HG03457 (cell line): ENCODE data around the gene ZSCAN4.

Source experiments
- ATAC-seq: cut with Tn5 transposase; IDR thresholded peaks from one replicate; pipeline ENCODE4 v1.9.1; 2021; ENCODE audit warnings: moderate number of reproducible peaks; ENCODE audit not compliant: unreplicated experiment

Gene ZSCAN4

DNA sequence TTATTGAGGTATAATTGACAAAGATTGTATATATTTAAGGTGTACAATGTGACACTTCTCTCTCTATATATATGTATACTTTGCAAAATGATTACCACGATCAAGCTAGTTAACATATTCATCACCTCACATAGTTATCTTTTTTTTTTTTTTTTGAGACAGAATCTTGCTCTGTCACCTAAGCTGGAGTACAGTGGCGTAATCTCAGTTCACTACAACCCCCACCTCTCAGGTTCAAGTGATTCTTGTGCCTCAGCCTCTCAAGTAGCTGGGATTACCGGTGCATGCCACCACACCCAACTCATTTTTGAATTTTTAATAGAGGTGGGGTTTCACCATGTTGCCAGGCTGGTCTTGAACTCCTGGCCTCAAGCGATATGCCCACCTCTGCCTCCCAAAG lies 3.7 kb downstream of the ZSCAN4 start:
- ATAC-seq: no peak

DNA sequence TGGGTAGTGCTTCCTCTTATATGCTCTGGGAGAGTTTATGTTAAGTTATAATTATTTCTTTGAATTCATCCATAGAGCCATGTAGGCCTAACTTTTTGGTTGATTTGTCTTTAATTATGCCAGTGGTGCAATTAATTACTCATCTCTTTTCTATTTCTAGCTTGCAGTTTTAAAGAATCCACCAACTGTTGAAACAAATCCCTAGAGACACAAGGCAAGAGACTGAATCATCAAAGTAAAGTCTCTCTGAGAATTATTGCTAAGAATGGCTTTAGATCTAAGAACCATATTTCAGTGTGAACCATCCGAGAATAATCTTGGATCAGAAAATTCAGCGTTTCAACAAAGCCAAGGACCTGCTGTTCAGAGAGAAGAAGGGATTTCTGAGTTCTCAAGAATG lies 7.1 kb downstream of the ZSCAN4 start:
- no peak for ATAC-seq

DNA sequence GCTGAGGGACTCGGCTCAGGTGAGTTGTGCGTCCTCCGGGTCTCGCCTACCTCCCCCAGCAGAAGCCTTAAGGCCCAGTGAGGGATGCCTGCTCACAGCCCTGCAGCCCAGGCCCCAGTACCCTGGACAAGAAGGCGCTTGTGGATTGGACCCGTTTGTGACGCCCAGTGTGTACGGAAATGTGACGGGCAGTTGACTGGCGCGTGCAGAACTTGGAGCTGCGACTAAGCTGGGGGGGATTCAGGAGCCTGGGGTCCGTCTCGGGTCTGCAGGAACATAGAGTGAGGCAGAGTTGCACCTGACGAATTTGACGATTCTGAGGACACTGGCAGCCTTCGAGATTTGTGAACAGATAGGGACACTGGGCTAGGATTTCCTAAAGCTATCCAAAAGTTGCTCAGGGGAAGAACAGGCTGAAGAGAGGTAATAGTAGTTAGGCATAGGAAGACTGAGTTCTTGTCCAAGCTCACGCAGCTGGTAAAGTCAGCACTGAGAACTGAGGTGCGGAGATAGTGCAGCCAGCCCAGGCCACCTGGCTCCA lies 13.6 kb downstream of the ZSCAN4 start:
- no peak for ATAC-seq

DNA sequence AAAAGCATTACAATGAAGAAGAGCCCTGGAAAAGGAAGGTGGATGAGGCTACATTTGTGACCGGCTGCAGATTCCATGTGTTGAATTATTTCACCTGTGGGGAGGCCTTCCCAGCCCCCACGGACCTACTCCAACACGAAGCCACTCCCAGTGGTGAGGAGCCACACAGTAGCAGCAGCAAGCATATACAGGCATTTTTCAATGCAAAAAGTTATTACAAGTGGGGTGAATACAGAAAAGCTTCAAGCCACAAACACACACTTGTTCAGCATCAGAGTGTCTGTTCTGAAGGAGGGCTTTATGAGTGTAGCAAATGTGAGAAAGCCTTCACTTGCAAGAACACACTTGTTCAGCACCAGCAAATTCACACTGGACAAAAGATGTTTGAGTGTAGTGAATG lies 18.0 kb downstream of the ZSCAN4 start:
- no peak for ATAC-seq

DNA sequence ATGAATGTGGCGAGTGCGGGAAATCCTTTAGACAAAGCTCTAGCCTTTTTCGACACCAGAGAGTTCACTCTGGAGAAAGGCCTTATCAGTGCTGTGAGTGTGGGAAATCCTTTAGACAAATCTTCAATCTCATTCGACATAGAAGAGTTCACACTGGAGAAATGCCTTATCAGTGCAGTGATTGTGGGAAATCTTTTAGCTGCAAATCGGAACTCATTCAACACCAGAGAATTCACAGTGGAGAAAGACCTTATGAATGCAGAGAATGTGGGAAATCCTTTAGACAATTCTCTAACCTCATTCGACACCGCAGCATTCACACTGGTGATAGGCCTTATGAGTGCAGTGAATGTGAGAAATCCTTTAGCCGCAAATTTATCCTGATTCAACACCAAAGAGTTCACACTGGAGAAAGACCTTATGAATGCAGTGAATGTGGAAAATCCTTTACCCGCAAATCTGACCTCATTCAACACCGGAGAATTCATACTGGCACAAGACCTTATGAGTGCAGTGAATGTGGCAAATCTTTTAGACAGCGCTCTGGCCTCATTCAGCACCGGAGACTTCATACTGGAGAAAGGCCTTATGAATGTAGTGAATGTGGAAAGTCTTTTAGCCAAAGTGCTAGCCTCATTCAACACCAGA lies 18.8 kb downstream of the ZSCAN4 start:
- no peak for ATAC-seq

DNA sequence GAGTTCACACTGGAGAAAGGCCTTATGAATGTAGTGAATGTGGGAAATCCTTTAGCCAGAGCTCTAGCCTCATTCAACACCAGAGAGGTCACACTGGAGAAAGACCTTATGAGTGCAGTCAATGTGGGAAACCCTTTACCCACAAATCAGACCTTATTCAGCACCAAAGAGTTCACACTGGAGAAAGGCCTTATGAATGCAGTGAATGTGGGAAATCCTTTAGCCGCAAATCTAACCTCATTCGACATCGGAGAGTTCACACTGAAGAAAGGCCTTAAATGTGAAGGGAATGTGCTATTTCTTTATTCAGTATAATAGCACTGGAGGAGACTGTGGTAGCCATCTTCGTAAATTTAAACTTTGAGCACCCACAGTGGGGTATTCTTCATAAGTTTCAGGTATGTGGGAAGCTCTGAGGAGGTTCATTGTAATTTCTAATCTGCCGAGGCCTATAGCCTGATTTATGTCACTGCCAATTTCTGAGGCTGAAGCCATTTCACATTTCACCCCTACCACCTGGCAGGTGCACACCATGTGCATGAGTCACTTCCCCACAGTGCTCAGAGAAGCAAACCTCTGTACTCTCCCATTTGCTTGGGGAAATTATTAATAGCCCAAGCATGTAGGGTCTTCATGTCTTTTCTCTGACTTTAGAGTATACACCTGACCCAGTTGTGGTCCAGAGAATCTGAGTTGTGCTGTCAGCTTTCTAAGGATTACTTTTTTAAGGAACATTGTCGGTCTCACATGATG lies 19.5 kb downstream of the ZSCAN4 start:
- ATAC-seq: no peak

DNA sequence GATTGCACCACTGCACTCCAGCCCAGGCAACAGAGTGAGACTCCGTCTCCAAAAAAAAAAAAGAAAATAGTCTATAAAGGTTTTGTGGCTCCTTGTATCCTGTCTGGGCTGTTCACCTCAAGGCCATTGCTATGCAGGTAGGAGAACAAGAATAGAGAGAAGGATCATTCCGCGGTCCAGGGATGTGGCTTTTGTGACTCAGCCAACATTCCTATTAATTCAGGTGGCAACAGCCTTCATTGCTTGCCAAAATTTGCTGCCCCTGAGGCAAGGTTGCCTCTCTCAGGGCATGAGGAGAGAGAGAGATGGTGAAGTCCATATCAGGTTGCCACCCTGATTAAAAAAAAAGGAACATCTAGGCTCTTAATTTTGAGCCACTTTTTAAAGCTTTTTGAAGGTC lies 21.0 kb downstream of the ZSCAN4 start:
- ATAC-seq: no peak

DNA sequence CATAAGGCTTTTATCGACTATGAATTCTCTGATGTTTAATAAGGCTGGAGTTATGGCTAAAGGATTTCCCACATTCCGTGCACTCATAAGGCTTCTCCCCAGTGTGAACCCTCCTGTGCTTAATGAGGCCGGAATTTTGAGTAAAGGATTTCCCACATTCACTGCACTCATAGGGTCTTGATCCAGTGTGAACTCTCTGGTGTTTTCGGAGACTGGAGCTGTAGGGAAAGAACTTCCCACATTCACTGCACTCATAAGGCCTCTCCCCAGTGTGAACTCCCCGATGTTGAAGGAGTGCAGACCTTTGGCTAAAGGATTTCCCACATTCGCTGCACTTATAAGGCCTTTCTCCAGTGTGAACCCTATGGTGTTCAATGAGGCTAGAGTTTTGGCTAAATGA lies 32.9 kb downstream of the ZSCAN4 start:
- no peak for ATAC-seq

DNA sequence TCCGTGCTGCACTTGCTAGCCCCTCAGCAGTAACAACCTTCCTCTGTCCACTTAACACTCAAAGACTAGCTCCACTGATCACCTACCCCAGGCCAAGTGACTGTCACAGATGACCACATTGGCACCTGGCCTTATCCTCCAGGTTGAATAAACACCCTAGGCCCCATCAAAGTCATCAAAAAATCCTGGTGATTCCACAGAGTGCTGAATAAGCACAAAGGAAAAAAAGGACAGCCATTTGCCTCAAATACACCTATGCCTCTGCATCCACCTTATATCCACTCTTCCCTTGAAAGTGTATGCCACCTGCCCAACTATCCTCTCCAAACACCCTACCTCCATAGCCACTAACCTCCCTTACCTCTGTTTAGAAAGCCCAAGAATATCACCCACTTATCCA lies 37.6 kb downstream of the ZSCAN4 start:
- ATAC-seq: no peak

DNA sequence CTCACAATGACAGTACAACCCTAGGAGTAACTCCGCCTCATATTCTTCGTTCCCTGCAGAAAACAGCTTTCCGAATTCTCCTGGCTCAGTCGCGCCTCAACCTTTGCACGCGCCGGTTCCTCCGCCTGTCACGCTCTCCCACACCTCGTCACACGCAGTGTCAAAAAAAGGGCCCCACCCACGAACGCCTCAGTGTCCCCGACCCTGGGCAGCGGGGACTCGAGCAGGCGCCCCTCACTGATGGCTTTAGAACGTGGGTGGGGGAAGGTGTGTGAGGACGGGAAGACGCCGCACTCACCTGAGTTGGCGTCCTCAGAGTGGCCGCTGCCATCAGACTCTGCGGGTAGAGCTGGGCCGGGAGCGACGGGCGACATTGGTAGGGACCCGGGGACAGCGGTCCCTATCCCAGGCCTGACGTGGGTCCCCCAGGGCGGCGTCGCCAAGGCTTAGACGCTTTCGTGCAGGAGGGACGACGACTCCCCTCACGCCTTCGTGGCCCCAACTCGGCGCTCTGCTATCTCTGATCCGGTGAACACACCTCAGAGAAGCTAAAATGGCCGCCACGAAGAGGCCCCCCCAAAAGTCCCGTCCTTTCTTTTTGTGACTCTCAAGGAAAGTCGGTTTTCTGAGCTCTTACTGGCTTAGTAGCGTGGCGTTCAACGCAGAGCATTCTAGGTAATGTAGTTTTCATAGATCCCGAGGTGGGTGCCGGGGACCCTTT lies 40.1 kb downstream of the ZSCAN4 start, which contains the start of gene ZNF154:
TSS of gene ZNF154 (minus strand) at position 564 of the 721 bp plus-strand sequence. CDS start at position 331, 233 bp downstream.
- ATAC-seq: no peak

DNA sequence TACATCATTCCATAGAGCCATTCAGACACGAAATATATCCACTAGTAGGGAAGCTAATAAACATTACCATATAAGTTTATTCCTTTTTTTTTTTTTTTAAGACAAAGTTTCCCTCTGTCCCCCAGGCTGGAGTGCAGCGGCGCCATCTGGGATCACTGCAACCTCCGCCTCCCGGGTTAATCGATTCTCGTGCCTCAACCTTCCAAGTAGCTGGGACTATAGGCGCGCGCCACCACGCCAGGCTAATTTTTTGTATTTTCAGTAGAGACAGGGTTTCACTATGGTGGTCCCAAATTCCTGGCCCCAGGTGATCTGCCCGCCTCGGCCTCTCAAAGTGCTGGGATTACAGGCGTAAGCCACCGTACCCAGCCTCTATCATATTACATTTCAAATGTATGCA lies 40.9 kb downstream of the ZSCAN4 start:
- ATAC-seq: no peak

DNA sequence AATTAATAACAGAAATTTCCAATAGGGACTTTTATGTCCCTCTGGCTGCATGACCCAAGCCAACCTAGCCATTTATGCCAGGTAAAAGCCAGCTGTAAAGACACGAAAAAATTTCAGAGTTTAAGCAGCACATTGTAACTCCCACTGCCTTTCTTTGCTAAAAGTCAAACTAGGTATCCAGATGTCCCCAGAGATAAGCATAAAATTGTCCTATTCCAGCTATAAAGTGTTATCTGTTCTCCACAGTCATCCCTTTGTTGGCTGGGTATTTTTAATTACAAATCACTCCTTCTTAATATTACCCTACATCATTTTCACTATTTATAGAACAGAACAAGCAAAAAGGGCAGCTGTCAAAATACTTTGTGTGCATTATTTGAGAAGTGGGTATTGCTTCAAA lies 43.5 kb downstream of the ZSCAN4 start:
- no peak for ATAC-seq

DNA sequence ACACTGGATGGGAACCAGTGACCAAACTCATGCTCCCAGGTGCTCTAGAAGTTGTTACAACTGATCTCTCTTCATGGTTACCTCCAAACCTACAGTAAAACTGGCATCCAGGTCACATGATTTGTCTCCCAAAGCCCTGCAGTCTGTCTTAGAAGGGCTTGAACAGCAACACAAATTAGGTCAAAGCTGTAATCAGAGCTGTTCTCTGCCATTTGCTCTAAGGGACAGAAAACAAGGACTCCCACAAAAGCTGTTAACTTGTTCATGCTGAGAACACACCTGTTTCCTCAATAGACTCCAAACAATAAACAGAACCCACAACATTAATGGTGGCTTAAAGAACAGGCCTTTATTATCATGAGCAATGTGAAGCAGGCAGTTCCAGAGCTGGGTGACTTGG lies 50.7 kb downstream of the ZSCAN4 start:
- no peak for ATAC-seq

DNA sequence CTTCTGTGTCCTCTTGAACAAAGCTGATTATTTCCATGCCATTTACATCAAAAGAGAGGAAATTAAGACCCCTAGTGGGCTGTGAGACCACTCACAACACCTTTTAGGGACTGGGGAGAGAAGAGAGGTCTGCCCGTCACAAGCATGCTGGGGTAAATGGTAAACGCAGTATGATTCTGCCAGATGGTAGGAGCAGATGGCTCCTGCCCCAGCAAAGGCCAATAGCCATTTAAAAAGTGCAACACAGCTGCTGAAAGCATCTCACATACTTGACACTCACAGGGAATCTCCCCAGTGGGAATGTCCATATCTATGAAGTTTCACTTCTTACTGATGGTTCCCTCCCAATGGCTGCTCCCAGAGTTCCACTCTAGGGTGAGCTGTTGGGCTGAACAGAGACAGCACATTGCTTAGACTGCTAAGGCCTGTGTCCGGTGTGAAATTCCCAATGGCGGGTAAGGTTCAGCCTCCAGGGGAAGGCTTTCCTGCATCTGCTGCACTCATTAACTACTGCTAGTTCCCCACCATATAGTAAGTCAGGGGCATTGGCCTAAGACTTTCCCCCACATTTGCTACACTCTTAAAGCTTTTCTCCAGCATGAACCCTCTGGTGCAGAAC lies 51.3 kb downstream of the ZSCAN4 start:
- no peak for ATAC-seq

DNA sequence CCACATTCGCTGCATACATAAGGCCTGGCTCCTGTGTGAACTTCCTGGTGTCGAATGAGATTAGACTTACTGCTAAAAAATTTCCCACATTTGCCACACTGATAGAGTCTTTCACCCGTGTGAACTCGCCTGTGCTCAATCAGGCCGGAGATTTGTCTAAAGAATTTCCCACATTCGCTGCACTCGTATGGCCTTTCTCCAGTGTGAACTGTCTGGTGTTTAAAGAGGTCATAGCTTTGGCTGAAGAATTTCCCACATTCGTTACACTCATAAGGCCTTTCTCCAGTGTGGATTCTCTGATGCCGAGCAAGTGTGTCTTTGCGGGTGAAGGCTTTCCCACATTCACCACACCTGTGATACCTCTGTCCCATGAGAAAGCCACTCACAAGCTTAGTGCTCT lies 52.1 kb downstream of the ZSCAN4 start:
- no peak for ATAC-seq
